Stromal cell of bone marrow (primary cell): ENCODE results near the gene CARD11.

ENCODE experiments used
- DNase-seq: peaks from one replicate; pipeline ENCODE4 v3.0.0-alpha.2; 2012; ENCODE audit warnings: low read depth

The CARD11 gene

GRCh38 chr7:2939193-2939885 lies 104.3 kb downstream of the CARD11 start:
- no peak for DNase-seq

- DNase-seq, result no peak
Measured at GRCh38 chr7:2938514-2939192, 105.0 kb downstream of the CARD11 start.

- no peak for DNase-seq
Measured at GRCh38 chr7:2937701-2938513, 105.8 kb downstream of the CARD11 start.

GRCh38 chr7:2936891-2937580 lies 106.6 kb downstream of the CARD11 start:
- DNase-seq, result no peak

- no peak for DNase-seq
Measured at GRCh38 chr7:2936301-2936700, 107.4 kb downstream of the CARD11 start.

GRCh38 chr7:2934984-2935740 lies 108.5 kb downstream of the CARD11 start:
- DNase-seq, result no peak

GRCh38 chr7:2934211-2934731 lies 109.4 kb downstream of the CARD11 start:
- peak; percentile 48 for DNase-seq

- DNase-seq, result no peak
Measured at GRCh38 chr7:2932402-2933251, 111.0 kb downstream of the CARD11 start.

- DNase-seq, result no peak
Measured at GRCh38 chr7:2931034-2931415, 112.6 kb downstream of the CARD11 start.

GRCh38 chr7:2930310-2931033 lies 113.2 kb downstream of the CARD11 start:
- no peak for DNase-seq

GRCh38 chr7:2929321-2930201 lies 114.1 kb downstream of the CARD11 start:
- DNase-seq, result no peak

GRCh38 chr7:2928613-2929311 lies 114.9 kb downstream of the CARD11 start:
- DNase-seq, result no peak

- DNase-seq, result no peak
Measured at GRCh38 chr7:2928256-2928612, 115.4 kb downstream of the CARD11 start.

- DNase-seq, result no peak
Measured at GRCh38 chr7:2927592-2927991, 116.1 kb downstream of the CARD11 start.

GRCh38 chr7:2926896-2927405 lies 116.7 kb downstream of the CARD11 start:
- DNase-seq, result no peak

- no peak for DNase-seq
Measured at GRCh38 chr7:2926120-2926895, 117.4 kb downstream of the CARD11 start.
